GM20000 (cell line): ENCODE results near the gene CHMP5.
A peak's percentile ranks its signal among the peaks of the same experiment; 100 is the strongest.

ENCODE experiments used
- DNase-seq: peaks from one replicate; pipeline ENCODE4 v3.0.0; 2012; ENCODE audit warnings: low spot score
- TF ChIP-seq, protein P1 (sequence below): IDR thresholded peaks from 2 replicates; pipeline ENCODE4 v1.5.1; 2012; ENCODE audit warnings: mild to moderate bottlenecking, control low read depth; ENCODE audit errors: extremely low read depth, missing control alignments

Gene CHMP5

DNA sequence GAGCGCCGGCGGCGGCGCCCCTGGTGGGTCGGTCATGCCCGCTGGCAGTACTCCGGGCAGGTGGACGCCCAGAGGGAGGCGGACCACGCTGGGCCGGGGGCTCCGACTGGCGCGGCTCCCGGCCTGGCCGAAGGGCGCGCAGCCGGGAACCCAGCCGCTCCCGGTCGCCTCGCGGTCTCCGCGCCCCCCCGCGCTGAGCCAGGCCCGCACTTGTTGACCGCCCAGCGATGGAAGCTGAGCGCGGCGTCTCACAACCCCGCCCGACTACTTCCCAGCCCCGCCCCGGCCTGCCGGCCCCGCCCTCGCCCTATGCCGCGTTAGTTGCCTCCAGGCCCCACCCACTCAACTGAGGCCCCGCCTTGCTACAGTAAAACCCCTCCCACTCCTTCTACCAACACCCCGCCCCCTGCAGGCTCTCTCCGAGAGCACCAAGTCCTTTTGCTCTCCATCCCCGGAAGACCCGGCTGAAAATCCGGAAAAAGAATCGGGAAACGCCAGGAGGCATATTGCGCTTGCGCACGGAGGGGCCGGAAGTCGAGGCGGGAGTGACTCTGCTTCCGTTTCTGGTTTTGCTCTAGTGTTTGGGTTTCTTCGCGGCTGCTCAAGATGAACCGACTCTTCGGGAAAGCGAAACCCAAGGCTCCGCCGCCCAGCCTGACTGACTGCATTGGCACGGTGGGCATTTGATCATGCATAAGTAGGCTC lies at the start of gene CHMP5, which contains the start of gene BAG1:
Gene CHMP5 (plus strand): TSS at position 577 of the 705 bp plus-strand sequence. CDS start 30 bp downstream, at position 607.
Gene BAG1 (minus strand): TSS at position 236 of the 705 bp plus-strand sequence.
- peak; percentile 99 for DNase-seq

GRCh38 chr9:33220681-33221567 lies 43.9 kb upstream of the CHMP5 start:
- TF ChIP-seq, protein P1, sequence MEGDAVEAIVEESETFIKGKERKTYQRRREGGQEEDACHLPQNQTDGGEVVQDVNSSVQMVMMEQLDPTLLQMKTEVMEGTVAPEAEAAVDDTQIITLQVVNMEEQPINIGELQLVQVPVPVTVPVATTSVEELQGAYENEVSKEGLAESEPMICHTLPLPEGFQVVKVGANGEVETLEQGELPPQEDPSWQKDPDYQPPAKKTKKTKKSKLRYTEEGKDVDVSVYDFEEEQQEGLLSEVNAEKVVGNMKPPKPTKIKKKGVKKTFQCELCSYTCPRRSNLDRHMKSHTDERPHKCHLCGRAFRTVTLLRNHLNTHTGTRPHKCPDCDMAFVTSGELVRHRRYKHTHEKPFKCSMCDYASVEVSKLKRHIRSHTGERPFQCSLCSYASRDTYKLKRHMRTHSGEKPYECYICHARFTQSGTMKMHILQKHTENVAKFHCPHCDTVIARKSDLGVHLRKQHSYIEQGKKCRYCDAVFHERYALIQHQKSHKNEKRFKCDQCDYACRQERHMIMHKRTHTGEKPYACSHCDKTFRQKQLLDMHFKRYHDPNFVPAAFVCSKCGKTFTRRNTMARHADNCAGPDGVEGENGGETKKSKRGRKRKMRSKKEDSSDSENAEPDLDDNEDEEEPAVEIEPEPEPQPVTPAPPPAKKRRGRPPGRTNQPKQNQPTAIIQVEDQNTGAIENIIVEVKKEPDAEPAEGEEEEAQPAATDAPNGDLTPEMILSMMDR, result no peak
- DNase-seq, result no peak

More for the DNA sequence above, at the start of gene CHMP5, which contains the start of gene BAG1:
- TF ChIP-seq, protein P1, result no peak

- TF ChIP-seq, protein P1, result no peak
These were observed 43.3 kb upstream of the CHMP5 start for GRCh38 chr9:33221568-33221884.

GRCh38 chr9:33222031-33222430 lies 42.8 kb upstream of the CHMP5 start:
- TF ChIP-seq, protein P1, result no peak
- DNase-seq, result no peak

More at GRCh38 chr9:33221568-33221884, 43.3 kb upstream of the CHMP5 start:
- DNase-seq, result no peak

DNA sequence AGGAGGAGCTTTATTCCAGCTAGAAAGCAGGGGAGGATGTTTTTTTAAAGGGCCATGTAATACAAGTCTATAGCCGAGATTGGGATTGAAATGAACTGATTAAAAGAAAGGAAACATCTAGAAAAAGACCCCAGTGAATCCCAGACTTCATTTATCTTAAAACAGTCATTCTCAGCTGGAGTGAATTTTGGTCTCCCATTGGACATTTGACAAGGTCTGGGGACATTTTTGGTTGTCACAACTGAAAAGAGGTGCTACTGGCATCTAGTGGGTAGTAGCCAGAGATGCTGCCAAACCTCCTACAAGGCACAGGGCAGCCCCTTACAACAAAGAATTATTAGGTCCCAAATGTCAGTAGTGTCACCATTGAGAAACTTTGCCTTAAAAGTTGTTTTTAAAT lies 41.2 kb upstream of the CHMP5 start:
- TF ChIP-seq, protein P1, result no peak
- DNase-seq, result no peak

- TF ChIP-seq, protein P1, result peak; percentile 44
- DNase-seq, result peak; percentile 41
These were observed 39.3 kb upstream of the CHMP5 start for GRCh38 chr9:33225319-33226147.
